Brain microvascular endothelial cell (primary cell): ENCODE results near the gene CPA5.

Experiments
- DNase-seq: peaks from one replicate; pipeline ENCODE4 v3.0.0-alpha.2; 2020
- H3K27ac ChIP-seq: fragments of 250-450 bp; sonication (Bioruptor Pico); 2 replicates; pipeline ENCODE4 v1.5.1; 2020; ENCODE audit warnings: mild to moderate bottlenecking, moderate library complexity
- H3K27me3 ChIP-seq: fragments of 250-450 bp; sonication (Bioruptor Pico); replicated peaks from 2 replicates; pipeline ENCODE4 v1.5.1; 2020; ENCODE audit warnings: mild to moderate bottlenecking
- H3K36me3 ChIP-seq: fragments of 250-450 bp; sonication (Bioruptor Pico); replicated peaks from 2 replicates; pipeline ENCODE4 v1.5.1; 2020; ENCODE audit warnings: mild to moderate bottlenecking
- H3K4me3 ChIP-seq: 2 replicates; pipeline ENCODE4 v1.5.1; 2011; ENCODE audit warnings: low read depth, mild to moderate bottlenecking, control low read depth, low read length, moderate library complexity
- in situ Hi-C: cut with HindIII; loops from 2 replicates; pipeline ENCODE4 v1.10.0; 2017; ENCODE audit warnings: low sequenced_read_pairs, low pct_ligation_motif_present
- TF ChIP-seq, protein P1 (sequence below): IDR thresholded peaks from 2 replicates; pipeline ENCODE4 v1.5.1; 2011; ENCODE audit warnings: low read depth, mild to moderate bottlenecking, moderate library complexity, low read length, control low read depth, inconsistent platforms; ENCODE audit errors: missing control alignments

Gene CPA5

GRCh38 chr7:130364451-130364850, 19.8 kb downstream of the CPA5 start:
- no peak overlapping the region for H3K27ac ChIP-seq
- no peaks in the 10 kb centered on the region for H3K27me3 ChIP-seq
- TF ChIP-seq, protein P1, sequence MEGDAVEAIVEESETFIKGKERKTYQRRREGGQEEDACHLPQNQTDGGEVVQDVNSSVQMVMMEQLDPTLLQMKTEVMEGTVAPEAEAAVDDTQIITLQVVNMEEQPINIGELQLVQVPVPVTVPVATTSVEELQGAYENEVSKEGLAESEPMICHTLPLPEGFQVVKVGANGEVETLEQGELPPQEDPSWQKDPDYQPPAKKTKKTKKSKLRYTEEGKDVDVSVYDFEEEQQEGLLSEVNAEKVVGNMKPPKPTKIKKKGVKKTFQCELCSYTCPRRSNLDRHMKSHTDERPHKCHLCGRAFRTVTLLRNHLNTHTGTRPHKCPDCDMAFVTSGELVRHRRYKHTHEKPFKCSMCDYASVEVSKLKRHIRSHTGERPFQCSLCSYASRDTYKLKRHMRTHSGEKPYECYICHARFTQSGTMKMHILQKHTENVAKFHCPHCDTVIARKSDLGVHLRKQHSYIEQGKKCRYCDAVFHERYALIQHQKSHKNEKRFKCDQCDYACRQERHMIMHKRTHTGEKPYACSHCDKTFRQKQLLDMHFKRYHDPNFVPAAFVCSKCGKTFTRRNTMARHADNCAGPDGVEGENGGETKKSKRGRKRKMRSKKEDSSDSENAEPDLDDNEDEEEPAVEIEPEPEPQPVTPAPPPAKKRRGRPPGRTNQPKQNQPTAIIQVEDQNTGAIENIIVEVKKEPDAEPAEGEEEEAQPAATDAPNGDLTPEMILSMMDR: no peak
- no peak for DNase-seq
- no peak overlapping the region for H3K4me3 ChIP-seq
- H3K36me3 ChIP-seq: no peaks in the 10 kb centered on the region
- in situ Hi-C loops: no loop called here

DNA sequence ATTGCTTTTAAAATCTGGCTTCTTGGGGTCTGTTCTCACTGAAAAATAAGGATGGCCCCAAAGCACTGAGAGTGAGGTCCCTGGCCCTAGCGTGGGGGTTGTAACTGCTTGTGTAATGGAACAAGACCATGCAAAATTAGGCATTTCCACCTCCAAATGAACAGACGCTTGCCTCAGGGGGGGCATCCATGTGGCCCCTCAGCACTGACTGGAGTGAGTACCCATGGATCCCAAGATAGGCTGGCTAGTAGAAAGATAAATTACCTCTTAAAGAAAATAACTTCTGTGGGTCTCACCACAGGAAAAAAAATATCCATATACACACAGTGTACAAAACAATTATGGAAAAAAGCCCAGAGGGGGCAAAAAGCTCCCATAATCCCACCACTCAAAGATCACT, 20.5 kb downstream of the CPA5 start:
- DNase-seq: no peak
- Histone ChIP-seq H3K27me3 (no peaks in the 10 kb centered on the region), H3K4me3 (no peak overlapping the region), H3K36me3 (no peaks in the 10 kb centered on the region), H3K27ac (no peak overlapping the region)
- TF ChIP-seq, protein P1: no peak
- in situ Hi-C loops: no loop called here

- Histone ChIP-seq H3K4me3 (no peak overlapping the region), H3K27ac (no peak overlapping the region), H3K36me3 (no peaks in the 10 kb centered on the region), H3K27me3 (no peaks in the 10 kb centered on the region)
- no peak for DNase-seq
- in situ Hi-C loops: no loop called here
- TF ChIP-seq, protein P1: no peak
These were observed 21.2 kb downstream of the CPA5 start for GRCh38 chr7:130365511-130366441.

GRCh38 chr7:130366564-130366963, 21.9 kb downstream of the CPA5 start:
- in situ Hi-C loops: no loop called here
- TF ChIP-seq, protein P1: no peak
- no peak for DNase-seq
- Histone ChIP-seq H3K27me3 (no peaks in the 10 kb centered on the region), H3K27ac (no peak overlapping the region), H3K4me3 (no peak overlapping the region), H3K36me3 (no peaks in the 10 kb centered on the region)

- Histone ChIP-seq H3K27me3 (no peaks in the 10 kb centered on the region), H3K27ac (no peak overlapping the region), H3K4me3 (no peak overlapping the region), H3K36me3 (no peaks in the 10 kb centered on the region)
- TF ChIP-seq, protein P1: no peak
- in situ Hi-C loops: no loop called here
- DNase-seq: no peak
These were observed 22.6 kb downstream of the CPA5 start for GRCh38 chr7:130367088-130367755.
